COLO829 (cell line): ENCODE data around the gene APBB1IP.

Source experiments
- DNase-seq: peaks from one replicate; pipeline ENCODE4 v3.0.0; 2012; ENCODE audit warnings: low spot score

Gene APBB1IP

DNA sequence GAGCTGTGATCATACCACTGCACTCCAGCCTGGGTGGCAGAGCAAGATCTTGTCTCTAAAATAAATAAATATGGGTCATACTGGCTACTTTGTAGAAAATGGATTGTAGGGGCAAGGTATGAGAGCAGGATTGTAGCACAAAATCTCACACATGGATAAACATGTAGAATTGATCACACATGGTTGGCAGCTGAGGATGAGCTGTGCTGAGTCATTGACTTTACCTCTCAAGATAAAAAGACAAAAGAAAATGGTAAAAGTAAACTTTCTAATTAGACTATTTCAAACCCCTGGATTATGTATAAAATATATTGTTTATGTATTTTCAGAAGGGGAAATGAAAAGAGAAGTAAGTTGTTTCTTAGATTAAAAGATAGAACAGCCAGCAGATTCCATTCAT lies 69.3 kb downstream of the APBB1IP start:
- DNase-seq: no peak

DNA sequence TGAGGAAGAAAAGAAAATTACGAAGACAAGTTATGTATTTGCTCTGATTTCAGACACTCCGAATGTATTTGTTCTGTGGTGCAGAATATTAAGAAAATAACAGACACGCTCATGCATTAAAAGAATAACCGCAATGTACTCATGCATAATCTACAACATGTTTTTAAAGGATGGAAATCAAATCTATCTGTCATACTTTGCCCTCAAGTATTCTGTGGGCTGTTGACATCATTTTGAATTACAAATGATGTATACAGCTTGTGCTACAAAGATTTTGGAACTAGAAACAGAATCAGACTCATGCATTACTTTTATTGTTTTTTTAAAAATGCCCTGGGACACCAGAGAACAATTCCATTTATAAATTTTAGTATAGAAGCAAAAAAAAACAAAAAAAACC lies 69.9 kb downstream of the APBB1IP start:
- DNase-seq: no peak

DNA sequence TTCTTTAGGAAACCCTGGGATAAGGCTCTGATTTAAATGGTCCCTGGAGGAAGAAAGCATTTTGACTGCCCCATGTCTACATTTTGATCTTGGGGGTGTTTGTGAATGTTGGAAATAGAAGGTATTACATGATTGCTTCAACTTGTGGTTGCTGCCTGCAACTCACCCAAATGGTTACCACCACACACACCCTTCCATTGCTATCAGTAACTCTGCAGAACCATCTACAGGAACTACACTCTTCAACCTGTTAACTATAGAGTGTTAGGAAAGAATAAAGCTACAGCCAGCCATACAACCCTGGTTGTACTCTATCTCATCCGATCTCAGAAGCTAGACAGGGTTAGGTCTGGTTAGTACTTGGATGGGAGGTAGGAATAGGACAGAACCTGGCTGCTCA lies 71.2 kb downstream of the APBB1IP start:
- DNase-seq: no peak

DNA sequence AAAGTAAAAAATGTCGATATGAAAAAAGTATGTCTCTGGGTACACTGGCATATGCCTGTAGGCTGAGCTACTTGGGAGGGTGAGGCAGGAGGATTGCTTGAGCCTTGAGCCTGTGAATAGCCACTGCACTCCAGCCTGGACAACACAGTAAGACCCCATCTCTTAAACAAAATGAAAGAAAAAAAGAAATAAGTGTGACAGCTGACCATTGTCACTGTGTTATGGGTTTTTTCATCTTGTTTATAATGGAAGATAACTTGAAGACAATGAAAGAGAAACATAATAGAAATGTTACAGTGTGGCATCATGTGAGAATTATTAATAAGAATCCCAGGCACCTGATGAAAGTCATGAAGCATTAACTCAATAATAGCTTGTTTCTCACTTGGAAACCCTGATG lies 75.0 kb downstream of the APBB1IP start:
- no peak for DNase-seq

DNA sequence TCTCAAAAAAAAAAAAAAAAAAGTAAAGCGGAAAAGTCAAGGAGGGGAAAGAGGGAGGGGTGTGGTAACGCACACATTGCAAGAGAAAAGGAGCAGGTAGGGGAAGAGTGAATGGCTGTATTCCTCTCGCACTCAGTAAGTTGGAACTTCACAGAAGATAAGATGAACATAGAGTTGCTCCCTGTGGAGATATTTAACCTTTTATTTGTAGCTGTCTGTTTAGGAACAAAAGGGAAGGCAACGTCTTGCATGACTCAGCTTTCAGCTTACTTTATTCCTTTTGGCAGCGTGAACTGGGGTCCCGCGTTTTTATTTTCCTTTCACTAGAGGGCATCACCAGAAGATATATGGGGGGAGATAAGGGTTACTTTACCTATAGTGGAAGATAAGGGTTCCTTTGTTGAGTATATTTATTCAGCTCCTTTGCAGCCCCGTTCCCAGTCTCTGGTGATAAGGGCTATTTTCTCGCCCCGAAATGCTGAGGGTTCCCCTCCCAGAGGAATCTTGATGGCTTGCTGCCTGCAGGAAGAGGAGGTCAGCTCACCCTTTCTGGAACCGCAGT lies 78.5 kb downstream of the APBB1IP start:
- DNase-seq: no peak

DNA sequence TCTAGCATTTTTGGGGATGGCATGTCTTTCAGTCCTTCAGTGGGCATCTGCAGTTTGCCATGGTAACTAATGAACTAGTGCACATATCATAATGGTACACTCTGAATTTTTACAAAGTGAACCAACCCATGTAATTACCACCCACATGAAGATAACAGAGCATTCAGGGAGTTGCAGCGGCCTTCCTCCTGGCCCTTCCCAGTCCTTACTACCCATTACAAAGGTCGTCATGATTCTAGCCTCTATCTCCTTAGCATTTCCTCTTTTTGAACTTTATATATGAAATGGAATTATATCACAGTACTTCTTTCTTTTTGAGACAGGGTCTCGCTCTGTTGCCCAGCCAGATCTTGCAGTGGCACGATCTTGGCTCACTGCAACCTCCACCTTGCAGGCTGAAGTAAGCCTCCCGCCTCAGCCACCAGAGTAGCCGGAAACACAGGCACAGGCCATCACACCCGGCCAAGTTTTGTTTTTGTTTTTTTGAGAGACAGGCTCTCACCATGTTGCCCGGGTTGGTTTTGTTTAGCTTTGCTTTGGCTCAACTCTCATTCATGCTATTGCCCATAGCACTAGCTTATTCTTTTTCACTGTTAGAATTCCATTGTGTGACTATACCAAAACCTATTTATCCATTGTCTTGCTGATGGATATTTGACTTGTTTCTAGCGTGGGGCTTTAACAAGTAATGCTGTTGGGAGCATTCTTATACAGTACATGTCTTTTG lies 79.2 kb downstream of the APBB1IP start:
- no peak for DNase-seq

DNA sequence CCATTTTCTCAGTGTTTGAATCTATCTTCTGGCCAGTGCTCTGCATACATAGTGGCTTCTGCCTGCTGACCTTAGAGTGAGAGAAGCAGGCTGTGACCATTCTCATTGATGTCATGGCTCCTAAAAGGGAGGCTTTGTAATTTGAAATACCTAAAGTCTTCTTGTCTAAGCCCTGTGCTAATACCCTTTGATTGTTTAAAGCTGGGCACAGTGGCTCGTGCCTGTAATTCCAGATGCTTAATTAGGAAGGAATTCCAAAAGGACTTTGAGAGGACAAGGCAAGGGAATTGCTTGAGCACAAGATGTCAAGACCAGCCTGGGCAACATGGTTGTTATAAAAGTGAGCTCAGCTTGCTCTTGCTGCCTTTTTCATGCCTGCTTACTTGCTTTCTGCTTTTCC lies 81.7 kb downstream of the APBB1IP start:
- DNase-seq: no peak

DNA sequence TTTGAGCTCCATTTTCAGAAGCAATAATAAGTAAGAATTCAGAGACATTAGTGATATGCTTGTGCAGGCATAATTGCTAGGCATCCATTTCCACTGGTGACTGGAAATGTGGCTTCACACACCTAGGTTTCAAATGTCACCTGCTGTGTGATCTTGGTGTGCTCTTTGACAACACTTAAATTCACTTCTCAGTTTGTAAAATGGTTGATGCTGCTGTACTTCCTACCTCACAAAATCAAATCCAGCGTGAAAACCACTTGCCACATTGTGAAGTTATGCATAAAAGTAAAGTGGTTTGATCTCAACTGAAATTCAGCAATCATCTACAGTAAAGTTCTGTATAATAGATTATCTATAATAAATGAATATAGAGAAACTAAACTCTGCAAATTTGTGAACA lies 82.4 kb downstream of the APBB1IP start:
- no peak for DNase-seq

DNA sequence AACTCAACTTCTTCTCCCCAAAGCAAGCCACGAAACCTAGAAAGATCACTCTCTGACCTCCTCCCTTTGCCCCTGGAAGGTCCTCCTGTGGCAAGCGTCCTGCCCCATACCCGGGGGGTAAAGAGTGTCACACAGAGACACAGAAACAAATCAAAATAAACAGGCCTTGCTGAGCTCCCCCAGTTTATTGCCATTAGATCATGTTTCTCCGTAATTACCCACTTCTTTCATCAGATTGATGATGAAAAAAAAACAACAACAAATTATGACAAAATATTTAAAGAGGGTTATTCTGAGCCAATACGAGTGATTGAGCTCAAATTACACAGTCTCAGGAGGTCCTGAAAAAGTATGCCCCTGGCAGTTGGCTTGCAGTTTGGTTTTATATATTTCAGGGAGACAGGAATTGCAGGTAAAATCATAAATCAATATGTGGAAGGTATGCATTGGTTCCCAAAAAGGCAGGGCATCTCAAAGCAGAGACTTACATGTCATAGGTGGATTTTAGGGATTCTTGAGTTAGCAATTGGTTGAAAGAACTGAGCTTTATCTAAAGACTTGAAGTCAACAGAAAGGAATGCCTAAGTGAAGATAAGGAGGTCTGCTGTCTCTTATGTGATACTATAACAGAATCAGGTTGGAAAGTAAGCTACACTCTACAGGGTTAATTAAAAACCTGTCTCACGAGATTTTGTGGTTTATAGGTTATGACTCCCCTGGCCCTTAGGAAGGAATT lies 86.2 kb downstream of the APBB1IP start:
- no peak for DNase-seq

DNA sequence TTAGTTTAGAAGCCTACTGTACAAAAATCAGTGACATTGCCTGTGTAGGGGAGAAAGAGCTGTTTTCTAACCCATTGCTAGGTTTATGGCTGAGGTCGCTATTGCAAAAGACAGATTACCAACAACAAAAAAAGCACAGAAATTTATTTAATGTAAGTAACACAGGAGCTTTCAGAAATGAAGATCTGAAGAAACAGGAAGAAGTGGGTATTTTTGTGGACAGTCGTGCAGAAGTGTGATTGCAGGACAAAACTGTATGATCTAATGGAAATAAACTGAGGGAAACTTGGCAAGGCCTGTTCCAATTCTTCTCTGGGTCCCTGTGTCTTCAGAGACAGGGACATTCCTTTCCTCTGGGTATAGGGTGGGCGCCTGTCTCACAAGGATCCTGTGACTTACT lies 87.4 kb downstream of the APBB1IP start:
- DNase-seq: no peak

DNA sequence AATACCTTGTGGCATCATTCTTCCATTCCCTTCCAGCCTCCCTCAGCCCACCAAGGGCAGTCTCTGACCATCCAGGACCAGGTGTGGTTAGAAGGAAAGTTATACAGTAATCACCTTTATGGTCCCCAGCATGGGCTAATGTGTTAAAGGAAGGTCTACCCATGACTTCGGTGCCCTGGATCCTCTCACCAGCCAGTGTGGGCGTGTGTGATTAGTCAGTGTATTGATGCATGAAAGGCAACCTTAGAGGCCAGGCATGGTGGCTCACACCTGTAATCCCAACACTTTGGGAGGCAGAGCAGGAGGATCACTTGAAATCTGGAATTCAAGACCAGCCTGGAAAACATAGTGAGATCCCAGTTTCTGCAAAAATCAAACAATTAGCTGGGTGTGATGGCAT lies 88.9 kb downstream of the APBB1IP start:
- no peak for DNase-seq

DNA sequence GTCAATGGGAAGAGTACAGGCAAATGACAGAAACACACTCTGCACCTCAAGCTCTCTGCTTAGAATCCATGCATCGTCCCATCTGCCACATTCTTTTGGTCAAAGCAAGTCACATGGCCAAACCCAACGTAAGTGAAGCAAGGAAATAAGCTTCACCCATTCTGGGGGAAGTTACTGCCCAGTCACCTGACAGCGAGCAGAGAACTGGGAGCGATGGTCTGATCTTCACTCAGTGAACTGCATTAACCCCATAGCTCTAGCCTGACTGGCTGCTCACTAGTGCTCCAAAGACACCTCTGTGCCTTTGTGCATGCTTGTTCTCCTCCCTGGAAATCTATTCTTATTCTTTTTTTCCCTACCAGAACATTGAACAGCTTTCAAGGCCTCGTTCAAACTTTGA lies 89.9 kb downstream of the APBB1IP start:
- no peak for DNase-seq

DNA sequence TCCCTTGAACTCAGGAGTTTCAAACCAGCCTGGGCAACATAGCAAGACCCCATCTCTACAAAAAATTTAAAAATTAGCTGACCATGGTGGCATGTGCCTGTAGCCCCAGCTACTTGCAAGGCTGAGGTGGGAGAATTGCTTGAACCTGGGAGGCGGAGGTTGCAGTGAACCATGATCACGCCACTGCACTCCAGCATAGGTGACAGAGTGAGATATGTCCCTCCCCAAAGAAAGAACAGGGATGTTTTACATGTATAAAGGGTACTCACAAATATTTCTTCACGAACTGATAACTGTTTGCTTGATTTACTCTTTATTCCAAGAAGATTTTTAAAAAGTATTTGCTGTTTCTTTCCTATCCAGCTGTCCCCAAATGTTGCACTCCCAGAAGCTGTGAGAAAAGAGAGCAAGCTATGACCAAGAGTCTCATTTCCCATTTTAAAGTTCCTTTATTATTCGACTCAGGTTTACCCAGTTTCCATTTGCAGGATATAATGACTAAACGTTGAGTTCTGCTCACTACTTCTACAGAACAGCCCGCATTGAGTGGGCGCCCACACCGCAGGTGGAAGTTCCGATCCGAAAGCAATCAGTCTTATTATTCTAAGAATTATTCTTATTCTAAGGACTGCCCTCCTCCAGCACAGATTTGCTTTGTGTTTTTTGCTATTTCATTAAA lies 90.7 kb downstream of the APBB1IP start:
- DNase-seq: no peak

DNA sequence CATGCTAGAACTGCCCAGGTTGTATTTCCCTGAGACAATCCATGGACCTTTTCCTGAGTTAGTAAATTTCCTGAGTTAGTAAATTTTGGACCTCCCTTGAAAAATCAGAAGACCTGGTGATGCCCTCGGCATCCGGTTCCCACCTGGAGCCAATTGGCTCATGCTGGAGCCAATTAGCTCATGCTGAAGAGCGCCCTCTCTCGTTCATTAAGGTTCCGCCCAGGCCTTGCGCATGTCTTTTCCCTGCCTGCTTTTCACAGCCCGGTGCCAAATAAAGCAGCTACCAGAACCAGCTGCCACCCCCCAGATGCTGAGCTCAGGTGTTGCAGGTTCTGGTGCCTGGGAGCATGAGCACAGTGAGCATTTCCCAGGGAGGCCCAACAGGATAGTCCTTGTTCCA lies 96.2 kb downstream of the APBB1IP start:
- DNase-seq: no peak

DNA sequence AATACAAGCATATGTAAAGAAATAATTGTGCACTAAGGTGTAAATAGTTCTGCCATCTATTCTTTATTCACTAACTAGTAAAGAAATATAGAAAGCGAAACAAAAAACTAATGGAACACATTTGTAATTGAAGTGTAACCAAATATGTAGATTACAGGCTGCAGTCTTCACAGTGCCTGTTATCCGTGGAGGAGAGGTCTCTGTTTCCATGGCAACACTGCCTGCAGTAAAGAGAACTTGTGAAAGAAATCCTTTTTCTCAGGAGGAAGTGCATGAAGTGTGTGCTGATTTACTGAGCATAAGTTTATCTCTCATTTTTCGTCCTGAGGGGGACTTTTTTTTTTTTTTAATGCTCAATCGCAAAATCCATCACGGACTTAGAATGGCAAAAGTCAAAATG lies 102.5 kb downstream of the APBB1IP start:
- DNase-seq: no peak

DNA sequence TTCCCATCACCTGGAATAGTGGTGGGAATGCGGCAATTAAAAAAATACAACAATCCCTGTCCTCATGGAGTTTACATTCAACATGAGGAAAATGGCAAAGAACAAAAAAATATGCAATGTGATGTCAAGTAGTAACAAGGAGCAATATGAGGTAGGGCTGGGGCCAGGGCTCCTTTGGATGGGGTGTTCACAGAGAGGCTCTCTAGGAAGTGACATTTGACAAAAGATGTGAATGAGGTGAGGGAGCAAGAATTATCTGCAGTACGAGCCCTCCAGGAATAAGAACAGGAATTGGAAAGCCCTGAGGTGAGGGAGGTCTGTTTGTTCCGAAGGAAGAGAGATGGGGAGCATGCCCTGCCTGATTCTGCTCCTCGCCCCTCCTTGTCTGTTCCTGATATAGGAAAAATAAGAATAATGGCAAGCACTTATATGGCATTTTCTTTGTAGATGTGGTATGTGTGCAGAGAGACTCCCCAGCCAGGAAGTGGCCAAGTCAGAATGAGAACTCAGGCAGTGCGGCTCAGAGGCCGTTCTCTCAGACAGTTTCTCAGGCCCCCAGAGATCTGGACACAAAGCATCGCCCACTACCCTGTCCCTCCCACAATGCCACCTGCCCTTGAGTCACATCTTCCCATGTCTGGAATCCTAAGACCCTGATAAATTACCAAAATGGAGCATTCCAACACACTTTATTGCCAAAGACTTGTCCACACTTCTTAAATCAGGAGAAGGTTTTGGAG lies 105.6 kb downstream of the APBB1IP start:
- no peak for DNase-seq

DNA sequence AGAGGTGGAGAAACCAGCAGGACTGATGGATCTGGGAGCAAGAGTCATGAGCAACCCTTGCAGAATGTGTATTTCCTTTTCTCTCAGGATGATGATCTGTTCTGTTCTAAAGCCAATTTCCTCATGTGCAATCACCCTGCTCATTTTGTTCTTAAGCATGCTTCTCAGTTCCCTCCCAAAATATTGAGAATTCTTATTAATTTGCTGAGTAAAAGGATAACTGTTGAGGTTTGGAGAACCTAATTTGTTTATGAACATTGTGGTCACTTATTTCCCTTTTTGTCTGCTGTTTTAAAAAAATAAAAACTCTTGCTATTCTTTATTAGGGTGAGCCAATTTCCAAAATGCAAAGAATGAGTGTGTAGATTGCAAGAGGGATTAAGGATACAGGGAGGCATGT lies 106.8 kb downstream of the APBB1IP start:
- no peak for DNase-seq

DNA sequence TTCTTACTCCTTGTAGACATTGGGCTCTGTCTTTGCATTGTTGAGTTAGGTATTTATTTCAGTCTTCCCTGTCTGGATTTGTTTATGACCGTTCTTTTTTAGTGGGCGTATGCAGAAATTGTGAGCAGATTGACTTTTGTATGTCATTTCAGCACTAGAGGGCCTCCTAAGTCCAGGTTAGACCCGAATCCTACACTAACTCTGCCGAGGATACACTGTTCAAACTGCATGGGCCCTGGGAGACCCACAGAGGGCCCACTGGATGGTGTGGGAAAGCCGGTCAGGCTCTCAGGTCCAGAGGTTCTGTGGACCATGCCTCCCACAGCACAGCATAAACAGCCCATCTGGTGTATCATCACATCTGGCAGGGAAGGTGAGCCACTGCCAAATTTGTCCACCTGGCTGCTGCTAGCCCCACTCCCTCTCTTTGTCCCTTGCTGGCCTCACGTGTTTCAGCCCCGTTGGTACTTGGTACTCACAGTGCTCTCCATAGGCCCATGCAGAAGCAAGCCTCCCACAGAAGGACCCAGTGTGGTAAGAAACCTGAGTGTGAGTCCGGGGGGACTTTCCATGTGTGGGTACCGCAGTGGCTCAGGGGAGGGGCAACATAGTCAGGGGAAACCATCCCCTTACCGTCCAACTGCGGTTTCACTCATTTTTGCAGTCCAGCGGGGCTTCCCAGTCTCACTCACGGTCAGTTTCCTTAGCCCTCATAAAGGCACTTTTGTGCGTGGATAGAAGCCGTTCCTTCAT lies 112.8 kb downstream of the APBB1IP start:
- no peak for DNase-seq

DNA sequence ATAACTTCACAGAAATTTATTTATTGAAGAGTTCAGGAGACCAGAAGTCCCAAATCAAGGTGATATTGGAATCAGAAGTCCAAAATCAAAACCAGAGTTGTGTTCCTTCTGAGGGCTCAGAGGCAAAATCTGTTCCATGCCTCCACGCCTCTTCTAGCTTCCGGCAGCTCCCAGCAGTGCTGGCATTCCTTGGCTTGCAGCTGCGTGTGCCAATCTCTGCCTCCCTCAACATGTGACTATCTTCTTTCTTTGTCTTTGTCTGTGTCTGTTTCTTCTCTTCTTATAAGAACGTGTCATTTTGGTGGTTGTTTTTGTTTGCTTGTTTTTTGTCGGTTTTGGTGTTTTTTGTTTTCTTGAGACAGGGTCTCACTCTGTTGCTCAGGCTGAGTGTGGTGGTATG lies 116.1 kb downstream of the APBB1IP start:
- no peak for DNase-seq

DNA sequence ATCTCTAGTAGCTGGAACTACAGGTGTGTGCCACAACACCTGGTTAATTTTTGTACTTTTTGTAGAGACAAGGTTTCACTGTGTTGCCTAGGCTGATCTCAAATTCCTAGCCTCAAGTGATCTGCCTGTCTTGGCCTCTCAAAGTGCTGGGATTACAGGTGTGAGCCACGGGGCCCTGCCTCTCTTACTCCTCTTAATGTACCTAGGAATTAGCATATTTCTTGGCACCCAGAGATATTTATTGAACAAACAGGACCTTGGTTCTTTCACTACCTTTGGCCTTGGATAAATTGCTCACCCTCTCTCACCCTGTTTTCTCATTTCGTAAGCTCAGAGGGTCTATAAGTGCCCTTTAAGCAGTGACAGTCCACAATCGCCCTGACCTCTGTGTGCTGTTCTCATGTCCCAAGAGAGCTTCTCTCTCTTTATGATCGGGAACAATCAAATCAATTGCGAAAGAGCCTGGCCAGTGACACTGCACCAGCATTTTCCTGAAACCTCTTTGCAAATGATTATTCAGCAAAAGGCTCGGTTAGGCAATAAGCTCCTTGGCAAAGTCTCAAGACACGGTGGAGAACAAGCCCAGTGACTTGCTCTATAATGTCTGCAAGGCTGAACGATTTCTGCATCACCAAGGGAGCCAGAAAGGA lies 117.7 kb downstream of the APBB1IP start:
- no peak for DNase-seq
